Measurements from ENCODE around the gene CLPX. TPM values are rescaled to one million over a fixed set of nuclear protein-coding genes. Genes with fewer than 3 reads are reported as not detected.
"Not testable (repeated sequence)": the region's sequence is repeated elsewhere in the genome, so short reads cannot be mapped to it uniquely, and the experiment has no call there.

Gene CLPX
- total RNA-seq: 45.3 and 67.5 TPM in 2 replicates

DNA sequence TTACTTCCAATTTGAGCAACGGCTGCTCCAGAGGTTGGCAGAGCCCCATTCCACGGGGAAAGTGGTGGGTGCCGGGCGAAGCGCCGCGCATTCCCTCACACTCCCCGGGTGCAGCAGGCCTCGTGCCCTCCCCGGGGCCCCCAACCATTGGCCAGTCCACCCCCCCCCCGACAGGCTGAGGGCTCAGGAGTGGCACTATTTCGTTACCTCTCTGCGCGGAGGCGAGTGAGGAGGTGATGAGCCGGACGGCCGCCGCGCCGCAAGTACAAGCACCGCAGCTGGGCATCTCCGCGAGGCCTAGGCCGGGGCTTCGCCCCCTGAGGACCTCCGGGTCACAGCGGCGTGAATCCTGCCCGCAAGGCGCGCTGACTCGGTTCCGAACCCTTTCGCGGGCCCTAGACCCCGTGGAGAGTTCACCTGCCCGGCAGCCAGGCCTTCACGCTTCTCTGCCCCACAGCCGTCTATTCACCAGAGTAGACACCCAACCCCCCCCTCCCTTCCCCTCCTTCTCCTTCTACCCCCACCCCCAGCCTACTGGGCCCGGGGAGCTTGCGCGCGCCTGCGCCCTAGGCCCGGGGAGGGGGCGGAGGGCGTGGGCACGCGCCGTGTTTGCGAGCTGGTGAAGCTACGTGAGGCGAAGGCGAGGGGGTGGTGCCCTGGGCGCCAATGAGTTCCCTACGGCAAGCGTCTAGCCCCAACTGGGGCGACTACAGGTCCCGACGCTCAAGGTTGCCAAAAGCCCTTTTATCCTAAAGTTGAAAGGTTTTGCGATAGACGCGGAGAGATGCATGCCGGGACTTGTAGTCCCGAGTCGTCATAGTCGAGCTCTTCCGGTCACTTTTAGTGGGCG lies at the start of gene CLPX:
Gene CLPX (minus strand): TSS at position 475 of the 850 bp plus-strand sequence. CDS start 189 bp downstream, at position 286.
- peak within 1 kb of the TSS; percentile 93 for H3K4me3 ChIP-seq (ENCODE audit: low read depth, low read length)
- DNase-seq (ENCODE audit: low read depth) (peak; percentile 86), FAIRE-seq (no peak)
- TF ChIP-seq, protein P1, sequence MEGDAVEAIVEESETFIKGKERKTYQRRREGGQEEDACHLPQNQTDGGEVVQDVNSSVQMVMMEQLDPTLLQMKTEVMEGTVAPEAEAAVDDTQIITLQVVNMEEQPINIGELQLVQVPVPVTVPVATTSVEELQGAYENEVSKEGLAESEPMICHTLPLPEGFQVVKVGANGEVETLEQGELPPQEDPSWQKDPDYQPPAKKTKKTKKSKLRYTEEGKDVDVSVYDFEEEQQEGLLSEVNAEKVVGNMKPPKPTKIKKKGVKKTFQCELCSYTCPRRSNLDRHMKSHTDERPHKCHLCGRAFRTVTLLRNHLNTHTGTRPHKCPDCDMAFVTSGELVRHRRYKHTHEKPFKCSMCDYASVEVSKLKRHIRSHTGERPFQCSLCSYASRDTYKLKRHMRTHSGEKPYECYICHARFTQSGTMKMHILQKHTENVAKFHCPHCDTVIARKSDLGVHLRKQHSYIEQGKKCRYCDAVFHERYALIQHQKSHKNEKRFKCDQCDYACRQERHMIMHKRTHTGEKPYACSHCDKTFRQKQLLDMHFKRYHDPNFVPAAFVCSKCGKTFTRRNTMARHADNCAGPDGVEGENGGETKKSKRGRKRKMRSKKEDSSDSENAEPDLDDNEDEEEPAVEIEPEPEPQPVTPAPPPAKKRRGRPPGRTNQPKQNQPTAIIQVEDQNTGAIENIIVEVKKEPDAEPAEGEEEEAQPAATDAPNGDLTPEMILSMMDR (IDR thresholded peaks at IDR 0.05; ENCODE audit: insufficient read depth, low read length, severe bottlenecking): no peak
- no peaks in the 10 kb centered on the region for H3K36me3 ChIP-seq (ENCODE audit: control insufficient read depth, insufficient read depth, low read length)
- no peaks in the 10 kb centered on the region for H3K27me3 ChIP-seq (ENCODE audit: control insufficient read depth, insufficient read depth, low read length)

GRCh38 chr15:65233696-65234095 lies 48.6 kb upstream of the CLPX start:
- FAIRE-seq (no peak), DNase-seq (ENCODE audit: low read depth) (no peak)
- TF ChIP-seq, protein P1 (IDR thresholded peaks at IDR 0.05; ENCODE audit: insufficient read depth, low read length, severe bottlenecking): no peak
- Histone ChIP-seq H3K4me3 (ENCODE audit: low read depth, low read length) (no peak overlapping the region), H3K27me3 (ENCODE audit: control insufficient read depth, insufficient read depth, low read length) (no peaks in the 10 kb centered on the region), H3K36me3 (ENCODE audit: control insufficient read depth, insufficient read depth, low read length) (no peaks in the 10 kb centered on the region)

DNA sequence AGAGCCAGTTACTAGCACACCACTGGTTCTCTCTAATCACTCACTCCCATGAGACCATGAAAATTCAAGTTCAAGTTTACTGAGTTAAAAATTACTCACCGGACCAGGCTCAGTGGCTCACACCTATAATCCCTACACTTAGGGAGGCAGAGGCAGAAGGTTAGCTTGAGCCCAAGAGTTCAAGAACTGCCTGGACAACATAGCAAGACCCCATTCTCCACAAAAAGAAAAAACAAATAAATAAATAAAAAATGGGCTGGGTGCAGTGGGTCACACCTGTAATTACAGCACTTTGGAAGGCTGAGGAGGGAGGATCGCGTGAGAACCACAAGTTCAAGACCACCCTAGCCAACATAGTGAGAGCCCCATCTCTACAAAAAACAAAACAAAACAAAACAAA lies 47.4 kb upstream of the CLPX start:
- no peaks in the 10 kb centered on the region for H3K27me3 ChIP-seq (ENCODE audit: control insufficient read depth, insufficient read depth, low read length)
- FAIRE-seq: no peak
- TF ChIP-seq, protein P1 (IDR thresholded peaks at IDR 0.05; ENCODE audit: insufficient read depth, low read length, severe bottlenecking): no peak

GRCh38 chr15:65231306-65231705 lies 46.2 kb upstream of the CLPX start:
- Histone ChIP-seq H3K27me3 (ENCODE audit: control insufficient read depth, insufficient read depth, low read length) (no peaks in the 10 kb centered on the region), H3K36me3 (ENCODE audit: control insufficient read depth, insufficient read depth, low read length) (no peaks in the 10 kb centered on the region), H3K4me3 (ENCODE audit: low read depth, low read length) (no peak overlapping the region)
- TF ChIP-seq, protein P1 (IDR thresholded peaks at IDR 0.05; ENCODE audit: insufficient read depth, low read length, severe bottlenecking): no peak
- DNase-seq (ENCODE audit: low read depth) (no peak), FAIRE-seq (no peak)

More for the DNA sequence above, 47.4 kb upstream of the CLPX start:
- Histone ChIP-seq H3K36me3 (ENCODE audit: control insufficient read depth, insufficient read depth, low read length) (no peaks in the 10 kb centered on the region), H3K4me3 (ENCODE audit: low read depth, low read length) (no peak overlapping the region)
- DNase-seq (ENCODE audit: low read depth): no peak

DNA sequence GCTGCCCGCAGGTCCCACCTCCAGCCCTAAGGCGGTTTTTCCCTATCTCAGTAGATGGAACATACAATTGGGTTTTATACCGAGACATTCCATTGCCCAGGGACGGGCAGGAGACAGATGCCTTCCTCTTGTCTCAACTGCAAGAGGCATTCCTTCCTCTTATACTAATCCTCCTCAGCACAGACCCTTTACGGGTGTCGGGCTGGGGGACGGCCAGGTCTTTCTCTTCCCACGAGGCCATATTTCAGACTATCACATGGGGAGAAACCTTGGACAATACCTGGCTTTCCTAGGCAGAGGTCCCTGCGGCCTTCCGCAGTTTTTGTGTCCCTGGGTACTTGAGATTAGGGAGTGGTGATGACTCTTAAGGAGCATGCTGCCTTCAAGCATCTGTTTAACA lies 41.8 kb upstream of the CLPX start:
- DNase-seq (ENCODE audit: low read depth); H3K36me3 ChIP-seq (ENCODE audit: control insufficient read depth, insufficient read depth, low read length); FAIRE-seq; H3K4me3 ChIP-seq (ENCODE audit: low read depth, low read length); H3K27me3 ChIP-seq (ENCODE audit: control insufficient read depth, insufficient read depth, low read length): not testable (repeated sequence)

- no peaks in the 10 kb centered on the region for H3K27me3 ChIP-seq (ENCODE audit: control insufficient read depth, insufficient read depth, low read length)
- no peaks in the 10 kb centered on the region for H3K36me3 ChIP-seq (ENCODE audit: control insufficient read depth, insufficient read depth, low read length)
- DNase-seq (ENCODE audit: low read depth): no peak
- H3K4me3 ChIP-seq (ENCODE audit: low read depth, low read length): no peak overlapping the region
- FAIRE-seq: no peak
- TF ChIP-seq, protein P1 (IDR thresholded peaks at IDR 0.05; ENCODE audit: insufficient read depth, low read length, severe bottlenecking): no peak
Measured at GRCh38 chr15:65226221-65226620, 41.1 kb upstream of the CLPX start.
